Uterus (tissue), 2 donors: ENCODE data around the gene EGFL8.

ENCODE experiments used
- POLR2A ChIP-seq, 2 donors: fragments of 450-650 bp; IDR thresholded peaks; one replicate each; pipeline ENCODE4 v1.6.1; 2016; ENCODE audit warnings: antibody characterized with exemption in 2 of 2, mild to moderate bottlenecking in 1 of 2, moderate library complexity in 1 of 2
- TF ChIP-seq, protein P1 (sequence below), 4 experiments: fragments of 200-600 bp in 2 of 4; fragments of 450-650 bp in 2 of 4; sonication (generic) in 2 of 4; IDR thresholded peaks; one replicate each; pipeline ENCODE4 v1.5.1; 2016 to 2019; ENCODE audit warnings: antibody characterized with exemption in 4 of 4, mild to moderate bottlenecking in 2 of 4, moderate library complexity in 1 of 4

DNA sequence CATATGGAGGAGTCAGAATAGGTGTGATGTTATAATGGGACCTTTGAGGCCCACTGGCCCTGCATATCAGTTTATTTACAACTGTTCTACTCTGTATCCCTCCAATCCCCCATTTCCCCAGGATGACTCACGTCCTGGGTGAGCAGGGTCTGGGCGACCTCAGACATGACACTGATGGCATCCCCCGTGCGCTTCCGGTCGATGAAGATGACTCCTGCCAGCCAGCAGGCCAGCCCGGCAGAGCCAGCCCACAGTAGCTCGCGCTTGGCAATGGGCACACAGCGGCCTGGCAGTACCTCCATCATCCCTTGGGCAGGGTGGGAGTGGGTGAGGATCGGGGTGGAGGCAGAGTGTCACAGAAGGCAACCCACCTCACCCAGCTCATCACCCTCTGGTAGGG lies 5.9 kb downstream of the EGFL8 start:
- TF ChIP-seq, protein P1, sequence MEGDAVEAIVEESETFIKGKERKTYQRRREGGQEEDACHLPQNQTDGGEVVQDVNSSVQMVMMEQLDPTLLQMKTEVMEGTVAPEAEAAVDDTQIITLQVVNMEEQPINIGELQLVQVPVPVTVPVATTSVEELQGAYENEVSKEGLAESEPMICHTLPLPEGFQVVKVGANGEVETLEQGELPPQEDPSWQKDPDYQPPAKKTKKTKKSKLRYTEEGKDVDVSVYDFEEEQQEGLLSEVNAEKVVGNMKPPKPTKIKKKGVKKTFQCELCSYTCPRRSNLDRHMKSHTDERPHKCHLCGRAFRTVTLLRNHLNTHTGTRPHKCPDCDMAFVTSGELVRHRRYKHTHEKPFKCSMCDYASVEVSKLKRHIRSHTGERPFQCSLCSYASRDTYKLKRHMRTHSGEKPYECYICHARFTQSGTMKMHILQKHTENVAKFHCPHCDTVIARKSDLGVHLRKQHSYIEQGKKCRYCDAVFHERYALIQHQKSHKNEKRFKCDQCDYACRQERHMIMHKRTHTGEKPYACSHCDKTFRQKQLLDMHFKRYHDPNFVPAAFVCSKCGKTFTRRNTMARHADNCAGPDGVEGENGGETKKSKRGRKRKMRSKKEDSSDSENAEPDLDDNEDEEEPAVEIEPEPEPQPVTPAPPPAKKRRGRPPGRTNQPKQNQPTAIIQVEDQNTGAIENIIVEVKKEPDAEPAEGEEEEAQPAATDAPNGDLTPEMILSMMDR (IDR thresholded peaks at IDR 0.05): no peak
- no peak for TF ChIP-seq POLR2A (IDR thresholded peaks at IDR 0.05)
